Measurements from ENCODE around the gene TEP1. TPM values are rescaled to one million over a fixed set of nuclear protein-coding genes. Genes with fewer than 3 reads are reported as not detected.
A peak's percentile ranks its signal among the peaks of the same experiment; 100 is the strongest.

The TEP1 gene
- total and polyA plus RNA-seq, 12 donors: 8.7 to 59.8 (median 30.8) TPM

DNA sequence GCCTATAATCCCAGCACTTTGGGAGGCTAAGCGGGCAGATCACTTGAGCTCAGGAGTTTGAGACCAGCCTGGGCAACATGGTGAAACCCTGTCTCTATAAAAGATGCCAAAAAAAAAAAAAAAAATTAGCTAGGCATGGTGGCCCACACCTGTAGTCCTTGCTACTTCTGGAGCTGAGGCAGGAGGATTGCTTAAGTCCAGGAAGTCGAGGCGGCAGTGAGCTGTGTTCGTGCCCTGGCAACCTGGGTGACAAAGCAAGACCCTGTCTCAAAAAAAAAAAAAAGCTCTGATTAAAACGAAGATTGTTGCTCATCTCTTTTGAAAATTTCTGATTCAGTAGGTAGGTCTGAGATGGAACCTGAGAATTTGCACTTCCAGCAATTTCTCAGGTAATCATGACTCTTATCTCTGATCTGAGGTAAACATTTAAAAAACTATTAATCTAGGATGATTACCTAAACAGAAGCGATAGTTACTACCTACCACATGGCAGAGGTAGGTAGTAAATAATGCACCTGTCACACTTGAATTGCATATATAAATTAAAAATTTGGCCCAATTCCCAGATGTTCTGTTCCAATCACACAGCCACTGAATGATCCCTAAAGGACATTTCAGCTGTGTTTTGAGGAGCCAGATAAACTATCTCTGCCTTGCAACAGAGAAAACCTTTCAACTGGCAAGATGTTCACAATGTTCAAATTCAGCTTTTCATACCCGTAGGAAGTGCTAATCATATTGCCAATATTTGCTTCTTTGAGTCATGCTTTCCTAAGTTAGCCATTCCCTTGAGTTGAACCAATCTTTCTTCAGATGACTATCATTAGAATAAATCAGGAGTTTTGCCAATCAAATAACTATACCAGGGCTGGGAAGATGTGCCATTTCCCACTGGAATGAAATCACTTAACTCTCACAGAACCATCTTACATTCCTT is 4.2 kb upstream of the TEP1 start:
- Histone ChIP-seq H3K9me3 (replicated peaks in 1 of 3) (no peaks in the 10 kb centered on the region), H3K27ac (no peak overlapping the region), H3K27me3 (no peaks in the 10 kb centered on the region), H3K4me3 (no peak overlapping the region), H3K36me3 (replicated peaks in 1 of 2) (no peaks in the 10 kb centered on the region), H3K4me1 (replicated peaks in 1 of 2) (peaks cover 0 to 8% of the 10 kb centered on the region in 2 donors)
- 61 to 83% (median 69%) methylated on average over 7 of the region's 7 CpGs for WGBS, 4 donors
- intact Hi-C loops (cut with DNase I): loop anchor here in 1 of 2 donors (5.0 kb wide), 2 partner anchors 35 to 50 kb away; partner anchors contain the start of genes OSGEP and PNP
- TF ChIP-seq, protein P1, sequence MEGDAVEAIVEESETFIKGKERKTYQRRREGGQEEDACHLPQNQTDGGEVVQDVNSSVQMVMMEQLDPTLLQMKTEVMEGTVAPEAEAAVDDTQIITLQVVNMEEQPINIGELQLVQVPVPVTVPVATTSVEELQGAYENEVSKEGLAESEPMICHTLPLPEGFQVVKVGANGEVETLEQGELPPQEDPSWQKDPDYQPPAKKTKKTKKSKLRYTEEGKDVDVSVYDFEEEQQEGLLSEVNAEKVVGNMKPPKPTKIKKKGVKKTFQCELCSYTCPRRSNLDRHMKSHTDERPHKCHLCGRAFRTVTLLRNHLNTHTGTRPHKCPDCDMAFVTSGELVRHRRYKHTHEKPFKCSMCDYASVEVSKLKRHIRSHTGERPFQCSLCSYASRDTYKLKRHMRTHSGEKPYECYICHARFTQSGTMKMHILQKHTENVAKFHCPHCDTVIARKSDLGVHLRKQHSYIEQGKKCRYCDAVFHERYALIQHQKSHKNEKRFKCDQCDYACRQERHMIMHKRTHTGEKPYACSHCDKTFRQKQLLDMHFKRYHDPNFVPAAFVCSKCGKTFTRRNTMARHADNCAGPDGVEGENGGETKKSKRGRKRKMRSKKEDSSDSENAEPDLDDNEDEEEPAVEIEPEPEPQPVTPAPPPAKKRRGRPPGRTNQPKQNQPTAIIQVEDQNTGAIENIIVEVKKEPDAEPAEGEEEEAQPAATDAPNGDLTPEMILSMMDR (IDR thresholded peaks at IDR 0.05): no peak
- TF ChIP-seq POLR2A (IDR thresholded peaks at IDR 0.05): no peak
- peak in 1 of 7 donors; percentile 17 for DNase-seq

DNA sequence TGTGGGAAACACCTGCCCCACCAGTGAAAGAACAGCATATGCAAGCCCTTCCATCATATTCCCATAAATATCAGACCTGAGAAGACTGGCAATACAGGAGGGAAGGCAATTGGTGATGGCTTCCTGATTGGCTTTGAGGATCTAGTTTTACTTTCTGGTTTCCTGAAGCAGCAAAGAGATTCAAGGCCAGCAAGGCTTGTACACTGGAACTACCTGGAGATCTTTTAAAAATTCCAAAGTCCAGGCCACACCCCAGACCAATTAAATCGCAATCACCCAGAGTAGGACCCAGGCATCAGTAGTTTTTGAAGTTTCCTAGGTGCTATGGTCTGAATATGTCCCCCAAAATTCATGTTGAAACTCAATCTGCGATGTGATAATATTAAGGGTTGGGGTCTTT is 2.9 kb upstream of the TEP1 start:
- Histone ChIP-seq H3K27ac (no peak overlapping the region), H3K4me1 (replicated peaks in 1 of 2) (peaks cover 6 to 20% of the 10 kb centered on the region in 2 donors), H3K4me3 (no peak overlapping the region), H3K36me3 (replicated peaks in 1 of 2) (no peaks in the 10 kb centered on the region), H3K9me3 (replicated peaks in 1 of 3) (no peaks in the 10 kb centered on the region), H3K27me3 (no peaks in the 10 kb centered on the region)
- DNase-seq: peak in 1 of 7 donors; percentile 5
- TF ChIP-seq, protein P1 (IDR thresholded peaks at IDR 0.05): no peak
- 88 to 92% (median 91%) methylated on average over 2 of the region's 2 CpGs for WGBS, 4 donors
- intact Hi-C loops (cut with DNase I): loop anchor here in 1 of 2 donors (5.0 kb wide), 2 partner anchors 36 to 51 kb away; partner anchors contain the start of genes OSGEP and PNP

DNA sequence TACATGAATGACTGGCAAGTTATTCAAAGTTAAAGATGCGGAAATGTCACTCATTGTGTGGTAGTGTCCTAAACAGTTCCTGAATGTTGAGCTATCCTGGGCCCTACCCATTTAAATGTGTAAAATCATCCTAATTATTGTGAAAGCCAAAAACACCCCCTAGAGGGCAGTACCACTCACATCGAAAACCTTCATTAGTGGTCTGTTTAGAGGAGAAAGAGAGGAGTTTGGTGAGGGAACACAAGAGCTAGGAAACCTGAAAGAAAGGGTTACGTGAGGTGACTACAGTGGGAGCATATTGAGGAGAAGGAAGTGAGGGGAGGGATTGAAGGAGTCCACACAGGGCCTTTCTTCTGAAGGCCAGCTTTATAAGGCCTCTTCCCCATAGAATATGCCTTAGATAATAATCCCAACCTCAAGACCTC is 2.5 kb upstream of the TEP1 start:
- no peak overlapping the region for H3K4me3 ChIP-seq
- WGBS, 4 donors: 36 to 48% (median 43%) methylated on average over 3 of the region's 3 CpGs
- H3K27ac ChIP-seq: no peak overlapping the region
- peak in 3 of 7 donors; percentile 38 to 56 (median 42) for DNase-seq
- no peaks in the 10 kb centered on the region for H3K9me3 ChIP-seq (replicated peaks in 1 of 3)
- intact Hi-C loops (cut with DNase I): loop anchor here in 1 of 2 donors (5.0 kb wide), 2 partner anchors 37 to 52 kb away; partner anchors contain the start of genes OSGEP and PNP
- H3K27me3 ChIP-seq: no peaks in the 10 kb centered on the region
- TF ChIP-seq, protein P1 (IDR thresholded peaks at IDR 0.05): peak; percentile 41 to 63 (median 54)
- TF ChIP-seq POLR2A (IDR thresholded peaks at IDR 0.05): no peak
- H3K4me1 ChIP-seq (replicated peaks in 1 of 2): peaks cover 6 to 24% of the 10 kb centered on the region in 2 donors
- no peaks in the 10 kb centered on the region for H3K36me3 ChIP-seq (replicated peaks in 1 of 2)

DNA sequence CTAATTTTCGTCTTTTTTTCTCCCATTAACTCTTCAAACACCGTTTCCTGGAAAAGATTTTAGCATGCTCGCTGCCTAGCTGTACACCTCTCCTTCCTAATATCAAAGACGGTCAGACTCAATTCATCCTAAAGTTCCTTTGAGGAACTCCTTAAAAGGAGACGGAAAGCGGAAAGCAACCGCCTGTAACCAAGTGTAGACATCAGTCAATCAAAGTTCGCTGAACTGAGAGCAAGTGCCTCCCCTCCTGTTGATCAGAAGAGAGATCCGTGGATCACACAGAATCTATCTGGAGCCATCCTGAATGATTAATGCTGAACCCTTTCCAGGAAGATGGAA is 412 bp upstream of the TEP1 start:
- 1 to 3% (median 1%) methylated on average over 9 of the region's 9 CpGs for WGBS, 4 donors
- Histone ChIP-seq H3K36me3 (replicated peaks in 1 of 2) (no peaks in the 10 kb centered on the region), H3K4me3 (peak overlapping the region in 3 of 4 donors; percentile 81 to 95 (median 86)), H3K27ac (peak overlapping the region in 4 of 5 donors; percentile 90 to 98 (median 92)), H3K9me3 (replicated peaks in 1 of 3) (no peaks in the 10 kb centered on the region), H3K4me1 (replicated peaks in 1 of 2) (peaks cover 6 to 24% of the 10 kb centered on the region in 2 donors), H3K27me3 (no peaks in the 10 kb centered on the region)
- peak in 1 of 7 donors; percentile 50 for DNase-seq
- no peak for TF ChIP-seq POLR2A (IDR thresholded peaks at IDR 0.05)
- TF ChIP-seq, protein P1 (IDR thresholded peaks at IDR 0.05): no peak
- intact Hi-C loops (cut with DNase I): no loop called here
